Measurements from ENCODE around the gene HMGCR. TPM values are rescaled to one million over a fixed set of nuclear protein-coding genes. Genes with fewer than 3 reads are reported as not detected.

HMGCR gene
- total RNA-seq, 1 donor = 144 TPM

GRCh38 chr5:75375414-75375813, 38.4 kb downstream of the HMGCR start:
- Histone ChIP-seq H2AFZ (ENCODE audit: low read length) (no peak overlapping the region), H3K4me1 (ENCODE audit: insufficient read depth, low read length) (no peaks in the 10 kb centered on the region), H3K27me3 (ENCODE audit: insufficient read depth, low read length) (no peaks in the 10 kb centered on the region), H3K4me3 (ENCODE audit: insufficient read depth, low read length) (no peak overlapping the region), H3K9me3 (ENCODE audit: low read depth, low read length) (no peaks in the 10 kb centered on the region), H3K27ac (ENCODE audit: low read depth, low read length) (no peak overlapping the region), H3K4me2 (ENCODE audit: insufficient read depth, low read length) (no peak overlapping the region), H3K79me2 (ENCODE audit: insufficient read depth, low read length) (no peaks in the 10 kb centered on the region), H4K20me1 (ENCODE audit: insufficient read depth, low read length) (no peaks in the 10 kb centered on the region), H3K36me3 (ENCODE audit: insufficient read depth, low read length) (peaks cover 12% of the 10 kb centered on the region)
- no peak for TF ChIP-seq CTCF (IDR thresholded peaks at IDR 0.05; ENCODE audit: extremely low read depth, low read depth, low read length)
- DNase-seq (ENCODE audit: insufficient read length, low spot score, missing footprints) = no peak

- Histone ChIP-seq H3K36me3 (ENCODE audit: insufficient read depth, low read length) (peaks cover 22% of the 10 kb centered on the region), H3K4me1 (ENCODE audit: insufficient read depth, low read length) (no peaks in the 10 kb centered on the region), H3K79me2 (ENCODE audit: insufficient read depth, low read length) (no peaks in the 10 kb centered on the region), H4K20me1 (ENCODE audit: insufficient read depth, low read length) (no peaks in the 10 kb centered on the region), H3K27me3 (ENCODE audit: insufficient read depth, low read length) (no peaks in the 10 kb centered on the region), H3K27ac (ENCODE audit: low read depth, low read length) (no peak overlapping the region), H3K4me2 (ENCODE audit: insufficient read depth, low read length) (no peak overlapping the region), H3K4me3 (ENCODE audit: insufficient read depth, low read length) (no peak overlapping the region), H2AFZ (ENCODE audit: low read length) (no peak overlapping the region), H3K9me3 (ENCODE audit: low read depth, low read length) (no peaks in the 10 kb centered on the region)
- TF ChIP-seq CTCF (IDR thresholded peaks at IDR 0.05; ENCODE audit: extremely low read depth, low read depth, low read length) = no peak
- DNase-seq (ENCODE audit: insufficient read length, low spot score, missing footprints) = no peak
Observed at GRCh38 chr5:75380099-75380498, 43.1 kb downstream of the HMGCR start.

- Histone ChIP-seq H3K36me3 (ENCODE audit: insufficient read depth, low read length) (peaks cover 30% of the 10 kb centered on the region), H3K27ac (ENCODE audit: low read depth, low read length) (no peak overlapping the region), H2AFZ (ENCODE audit: low read length) (no peak overlapping the region)
Observed at GRCh38 chr5:75381456-75381855, 44.4 kb downstream of the HMGCR start.

GRCh38 chr5:75384218-75384617, 47.2 kb downstream of the HMGCR start:
- H3K4me1 ChIP-seq (ENCODE audit: insufficient read depth, low read length) = no peaks in the 10 kb centered on the region
- H3K79me2 ChIP-seq (ENCODE audit: insufficient read depth, low read length) = no peaks in the 10 kb centered on the region
- no peaks in the 10 kb centered on the region for H3K27me3 ChIP-seq (ENCODE audit: insufficient read depth, low read length)
- peaks cover 20% of the 10 kb centered on the region for H3K36me3 ChIP-seq (ENCODE audit: insufficient read depth, low read length)
- H3K9me3 ChIP-seq (ENCODE audit: low read depth, low read length) = no peaks in the 10 kb centered on the region
- DNase-seq (ENCODE audit: insufficient read length, low spot score, missing footprints) = no peak
- no peak for TF ChIP-seq CTCF (IDR thresholded peaks at IDR 0.05; ENCODE audit: extremely low read depth, low read depth, low read length)
- H2AFZ ChIP-seq (ENCODE audit: low read length) = no peak overlapping the region
- H3K4me3 ChIP-seq (ENCODE audit: insufficient read depth, low read length) = no peak overlapping the region
- no peak overlapping the region for H3K4me2 ChIP-seq (ENCODE audit: insufficient read depth, low read length)
- no peak overlapping the region for H3K27ac ChIP-seq (ENCODE audit: low read depth, low read length)
- H4K20me1 ChIP-seq (ENCODE audit: insufficient read depth, low read length) = no peaks in the 10 kb centered on the region

More at GRCh38 chr5:75381456-75381855, 44.4 kb downstream of the HMGCR start:
- Histone ChIP-seq H3K79me2 (ENCODE audit: insufficient read depth, low read length) (no peaks in the 10 kb centered on the region), H4K20me1 (ENCODE audit: insufficient read depth, low read length) (no peaks in the 10 kb centered on the region), H3K4me1 (ENCODE audit: insufficient read depth, low read length) (no peaks in the 10 kb centered on the region), H3K9me3 (ENCODE audit: low read depth, low read length) (no peaks in the 10 kb centered on the region), H3K4me2 (ENCODE audit: insufficient read depth, low read length) (no peak overlapping the region), H3K4me3 (ENCODE audit: insufficient read depth, low read length) (no peak overlapping the region), H3K27me3 (ENCODE audit: insufficient read depth, low read length) (no peaks in the 10 kb centered on the region)
- TF ChIP-seq CTCF (IDR thresholded peaks at IDR 0.05; ENCODE audit: extremely low read depth, low read depth, low read length) = no peak
- DNase-seq (ENCODE audit: insufficient read length, low spot score, missing footprints) = no peak

Data from osteoblast (primary cell).